HG03097 (cell line): ENCODE results near the gene PTRH1.
"Not testable (repeated sequence)": the region's sequence is repeated elsewhere in the genome, so short reads cannot be mapped to it uniquely, and the experiment has no call there.

ENCODE experiments used
- ATAC-seq: cut with Tn5 transposase; IDR thresholded peaks from one replicate; pipeline ENCODE4 v1.9.1; 2021; ENCODE audit not compliant: unreplicated experiment, low FRiP score

Gene PTRH1, protein sequence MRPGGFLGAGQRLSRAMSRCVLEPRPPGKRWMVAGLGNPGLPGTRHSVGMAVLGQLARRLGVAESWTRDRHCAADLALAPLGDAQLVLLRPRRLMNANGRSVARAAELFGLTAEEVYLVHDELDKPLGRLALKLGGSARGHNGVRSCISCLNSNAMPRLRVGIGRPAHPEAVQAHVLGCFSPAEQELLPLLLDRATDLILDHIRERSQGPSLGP

DNA sequence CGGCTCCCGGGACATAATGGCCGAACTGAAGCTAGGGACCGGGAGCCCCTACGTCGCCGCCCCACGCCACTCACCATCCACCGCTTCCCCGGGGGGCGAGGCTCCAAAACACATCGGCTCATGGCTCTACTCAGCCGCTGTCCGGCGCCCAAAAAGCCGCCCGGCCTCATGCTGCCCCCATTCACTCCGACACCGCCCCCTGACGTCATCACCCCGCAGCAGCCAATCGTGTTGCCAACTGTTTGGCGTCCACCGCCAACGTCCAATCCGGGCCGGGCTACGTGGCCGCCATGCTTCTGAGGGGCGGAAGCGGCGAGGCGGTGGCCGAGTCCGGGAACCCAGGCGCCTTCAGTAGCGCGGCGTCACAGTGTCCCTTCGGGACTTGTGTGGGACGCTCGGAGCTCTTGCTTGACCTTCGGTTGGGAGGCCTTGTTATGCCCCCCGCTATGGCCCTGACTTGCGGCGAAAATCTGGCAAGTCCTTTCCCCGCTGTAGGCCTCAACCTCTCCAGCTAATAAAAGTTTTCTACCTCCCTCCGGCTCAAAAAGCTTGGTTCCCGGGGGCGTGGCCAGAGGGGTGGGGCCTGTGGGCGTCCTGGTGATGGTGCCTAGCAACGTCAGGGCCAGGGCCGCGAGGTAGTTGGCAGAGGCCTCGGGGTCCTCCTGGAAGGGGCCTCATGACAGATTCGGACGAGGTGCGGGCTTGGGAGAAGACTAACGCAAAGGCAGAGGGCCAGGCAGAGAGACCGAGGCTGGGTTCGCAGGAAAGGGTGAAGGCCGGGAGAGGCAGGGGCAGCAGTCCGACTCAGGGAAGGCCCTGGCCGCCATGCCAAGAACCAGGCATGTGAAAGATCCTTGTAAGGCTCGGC lies at the start of gene PTRH1, which contains the start of gene TTC16:
Gene PTRH1 (minus strand): TSS at position 194 of the 868 bp plus-strand sequence. CDS start 24 bp downstream, at position 170.
Gene TTC16 (plus strand): TSS at position 610 of the 868 bp plus-strand sequence. CDS start 67 bp downstream, at position 677.
- peak; percentile 96 for ATAC-seq

DNA sequence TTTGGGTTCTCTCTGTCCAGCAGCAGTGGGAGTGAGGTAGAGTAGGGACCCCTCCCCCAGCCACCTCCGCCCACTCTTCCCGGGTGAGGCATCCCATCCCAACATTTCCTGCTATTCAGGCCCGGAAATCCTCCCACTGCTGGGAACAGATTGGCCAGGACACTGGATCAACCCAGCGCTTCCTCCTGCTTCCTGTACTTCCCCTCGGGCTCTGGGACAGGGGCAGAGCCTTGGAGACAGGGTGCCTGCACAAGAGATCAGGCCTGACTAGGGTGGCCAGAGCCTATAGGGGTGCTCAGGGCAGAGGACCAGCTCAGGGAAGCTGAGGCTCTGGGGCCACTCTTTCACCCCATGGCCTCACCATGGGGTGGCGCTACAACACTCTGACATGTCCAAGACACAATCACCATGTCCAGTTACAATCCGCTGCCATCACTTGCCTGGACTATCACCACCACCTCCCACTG lies 48.5 kb upstream of the PTRH1 start:
- ATAC-seq = no peak

DNA sequence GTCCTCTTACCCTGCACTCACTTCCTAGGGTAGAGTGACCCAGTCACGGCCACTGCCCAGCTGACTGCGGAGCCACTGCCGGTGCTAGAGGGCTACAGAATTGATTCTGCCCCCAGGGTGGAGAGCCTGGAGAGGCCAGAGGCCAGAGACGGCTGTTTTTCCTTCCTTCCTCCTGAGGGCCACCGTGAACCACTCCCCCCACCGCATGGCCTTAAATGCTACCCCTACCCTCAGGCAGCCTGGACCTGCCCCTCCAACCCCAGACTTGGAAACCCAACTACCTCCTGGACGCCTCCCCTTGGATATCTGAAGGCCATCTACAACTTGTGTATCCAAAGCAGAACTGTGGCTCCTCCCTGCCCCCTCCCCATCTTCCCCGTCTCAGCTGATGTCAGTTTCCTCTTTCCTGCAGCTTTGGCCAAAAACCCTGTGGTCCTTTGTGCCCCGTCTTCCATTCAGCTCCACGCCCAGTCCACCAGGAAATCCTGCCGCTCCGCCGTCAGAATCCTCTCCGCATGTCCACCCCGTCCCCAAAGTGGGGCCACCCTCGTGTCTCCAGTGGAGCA lies 46.7 kb upstream of the PTRH1 start:
- ATAC-seq = no peak

DNA sequence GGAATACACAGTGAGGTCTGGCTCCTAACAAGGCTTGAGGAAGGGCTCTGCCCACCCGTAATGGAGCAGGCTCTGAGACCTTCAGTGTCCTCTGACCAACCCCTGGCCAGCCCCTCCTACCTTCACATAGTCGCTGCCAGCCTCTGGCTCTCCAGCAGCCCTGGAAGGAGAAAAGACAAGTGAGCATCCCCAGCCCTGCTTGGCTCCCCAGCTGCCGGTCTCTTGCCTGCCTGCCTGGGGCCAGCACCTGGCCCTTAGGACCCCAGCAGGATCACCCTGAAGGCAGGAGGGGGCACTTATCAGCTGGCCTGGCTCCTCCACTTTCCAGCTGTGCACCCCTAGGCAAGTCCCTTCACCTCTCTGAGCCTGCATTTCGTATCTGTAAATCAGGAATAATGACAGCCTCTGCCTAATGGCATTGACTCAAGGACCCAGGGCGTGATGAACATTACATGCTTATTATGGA lies 46.1 kb upstream of the PTRH1 start:
- no peak for ATAC-seq

DNA sequence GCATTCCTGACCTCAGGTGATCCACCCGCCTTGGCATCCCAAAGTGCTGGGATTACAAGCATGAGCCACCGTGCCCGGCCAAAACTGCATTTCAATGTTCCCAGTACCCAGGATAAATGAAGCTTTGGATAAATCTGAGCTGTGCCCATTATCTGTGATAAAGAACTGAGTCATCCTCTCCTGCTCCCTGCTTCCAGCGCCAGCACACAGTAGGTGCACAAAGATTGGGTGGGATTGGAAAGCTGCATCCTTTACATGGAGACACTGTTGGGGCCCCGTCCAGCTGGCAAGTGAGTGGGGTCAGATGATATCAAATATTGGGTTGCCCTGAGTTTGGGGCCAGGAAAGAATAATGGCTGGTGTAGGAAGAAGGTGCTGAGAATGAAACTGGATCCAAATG lies 45.6 kb upstream of the PTRH1 start:
- no peak for ATAC-seq

DNA sequence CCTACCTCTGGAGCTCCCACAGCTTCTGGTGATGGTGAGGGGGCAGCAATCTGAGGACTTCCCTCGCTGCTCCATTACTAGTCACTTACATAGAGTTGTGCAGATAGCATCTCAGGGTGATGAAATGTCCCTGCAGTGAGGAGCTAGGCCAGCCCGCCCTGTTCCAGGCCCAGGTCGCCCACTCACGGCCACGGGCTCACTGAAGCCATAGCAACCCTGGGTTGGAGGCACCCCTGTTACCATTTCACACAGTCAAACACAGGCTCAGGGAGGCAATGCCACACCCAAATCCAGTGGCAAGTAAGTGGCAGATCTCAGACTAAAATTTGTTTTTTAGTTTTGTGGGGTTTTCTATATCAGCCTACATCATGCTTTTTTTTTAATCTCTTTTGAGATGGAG lies 43.4 kb upstream of the PTRH1 start:
- no peak for ATAC-seq

DNA sequence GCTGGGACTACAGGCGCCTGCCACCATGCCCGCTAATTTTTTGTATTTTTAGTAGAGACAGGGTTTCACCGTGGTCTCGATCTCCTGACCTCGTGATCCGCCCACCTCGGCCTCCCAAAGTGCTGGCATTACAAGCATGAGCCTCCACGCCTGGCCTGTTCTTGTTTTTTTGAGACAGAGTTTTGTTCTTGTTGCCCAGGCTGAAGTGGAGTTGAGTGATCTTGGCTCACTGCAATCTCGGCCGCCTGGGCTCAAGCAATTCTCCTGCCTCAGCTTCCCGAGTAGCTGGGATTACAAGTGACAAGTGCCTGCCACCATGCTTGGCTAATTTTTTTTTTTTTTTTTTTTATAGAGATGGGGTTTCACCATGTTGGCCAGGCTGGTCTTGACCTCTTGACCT lies 41.3 kb upstream of the PTRH1 start:
- not testable (repeated sequence) for ATAC-seq

DNA sequence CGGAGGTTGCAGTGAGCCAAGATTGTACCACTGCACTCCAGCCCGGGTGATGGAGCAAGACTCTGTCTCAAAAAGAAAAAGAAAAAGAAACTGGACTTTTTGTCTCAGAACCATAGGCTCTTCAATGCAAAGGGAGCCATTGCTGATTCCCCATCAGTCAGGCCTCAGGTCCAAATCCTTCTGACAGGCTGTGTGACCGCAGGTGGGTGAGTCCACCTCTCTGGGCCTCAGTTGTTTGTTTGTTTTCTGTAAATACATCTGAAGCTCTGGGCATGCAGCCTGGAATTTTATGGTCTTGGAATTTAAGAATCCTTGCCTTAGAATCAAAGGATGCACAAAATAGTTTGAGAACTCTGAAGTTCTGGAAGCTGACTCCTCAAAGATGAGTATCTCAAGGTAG lies 40.8 kb upstream of the PTRH1 start:
- no peak for ATAC-seq

DNA sequence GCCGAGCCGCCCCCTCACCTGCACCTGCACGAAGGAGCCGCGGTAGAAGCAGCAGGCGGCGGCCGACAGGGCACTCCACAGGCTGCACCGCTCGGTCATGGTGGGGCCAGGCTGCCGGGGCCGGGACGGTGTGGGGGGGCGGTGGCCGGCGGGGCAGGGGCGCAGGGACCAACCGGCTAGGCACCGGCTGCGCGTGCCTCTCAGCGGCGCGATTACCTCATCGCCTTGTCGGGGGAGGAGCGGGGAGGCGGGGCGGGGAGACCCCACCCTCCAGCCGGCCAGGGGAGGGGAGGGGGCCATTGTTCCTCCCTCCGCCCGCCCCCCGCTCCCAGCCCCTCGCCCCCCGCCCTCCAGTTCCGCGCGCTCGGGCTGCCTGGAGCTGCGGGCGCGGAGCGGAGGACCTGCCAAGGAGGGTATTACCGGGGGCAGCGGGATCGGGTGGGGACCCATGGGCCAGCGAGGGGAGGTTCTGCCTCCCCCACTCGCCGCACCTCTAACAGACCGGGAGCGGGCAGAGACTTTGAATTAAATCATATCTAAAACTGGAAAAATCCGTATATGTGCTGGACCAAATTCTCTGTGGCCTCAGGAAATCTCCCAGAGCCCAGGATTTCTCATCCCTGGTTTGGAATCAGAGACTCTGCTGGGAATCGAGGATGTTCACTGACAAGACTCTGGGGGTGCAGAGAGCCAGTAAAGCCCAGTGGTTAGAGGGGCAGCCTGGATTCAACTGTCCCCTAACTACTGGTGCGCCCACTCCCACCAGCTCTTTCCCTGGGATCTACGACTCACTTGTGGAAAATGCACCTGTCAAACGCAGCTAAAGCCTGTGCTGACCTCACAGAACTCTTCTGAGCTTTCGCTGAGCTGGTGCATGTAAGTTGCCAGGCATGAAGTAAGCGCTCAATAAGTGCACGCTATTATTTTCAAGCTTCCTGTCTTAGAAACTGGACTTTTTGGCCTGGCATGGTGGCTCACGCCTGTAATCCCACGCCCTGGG lies 39.9 kb upstream of the PTRH1 start:
- ATAC-seq = no peak

DNA sequence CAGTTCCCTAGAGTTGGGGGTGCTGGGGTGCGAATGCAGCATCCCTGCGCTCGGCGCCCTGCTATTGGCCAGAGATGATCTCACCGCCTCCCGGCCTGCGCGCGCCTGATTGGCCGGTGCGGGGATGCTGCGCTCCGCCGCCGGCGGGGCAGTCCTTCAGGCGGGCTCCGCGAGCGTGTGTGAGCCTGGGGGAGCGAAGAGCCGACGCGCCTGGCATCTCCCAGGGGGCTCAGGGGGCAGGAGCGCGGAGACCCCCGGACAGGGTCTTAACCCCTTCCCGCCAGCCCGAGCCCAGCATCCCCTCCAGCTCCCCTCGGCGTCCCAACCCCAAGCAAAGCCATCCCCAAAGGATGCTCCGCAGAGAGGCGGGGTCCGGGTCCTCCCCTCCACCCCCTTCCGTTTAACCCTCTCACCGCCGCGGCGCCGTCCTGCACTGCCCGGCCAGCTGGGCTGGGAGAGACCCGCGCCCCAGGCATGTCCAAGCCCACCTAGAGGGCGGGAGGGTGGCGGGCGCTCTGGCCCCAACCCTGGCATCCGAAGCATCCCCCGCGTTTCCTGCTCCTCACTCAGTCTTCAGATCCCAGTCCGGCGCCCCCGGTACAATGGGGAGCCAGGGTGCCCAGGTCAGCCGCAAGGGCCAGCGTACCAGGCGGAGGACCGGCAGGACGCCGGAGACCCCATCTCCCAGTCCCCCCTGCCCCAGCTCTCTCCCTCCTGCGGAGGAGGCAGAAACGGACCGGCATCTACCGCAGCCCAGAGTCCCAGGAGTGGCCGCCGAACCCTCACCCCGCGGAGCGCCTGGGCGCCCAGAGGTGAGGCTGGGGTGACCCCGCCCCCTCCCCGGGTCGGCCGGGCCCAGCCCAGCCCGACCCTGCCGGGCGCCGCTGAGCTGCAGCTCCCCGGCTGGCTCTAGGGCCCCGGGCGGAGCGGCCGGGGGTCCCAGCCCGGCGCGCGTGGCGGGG lies 38.9 kb upstream of the PTRH1 start:
- no peak for ATAC-seq

DNA sequence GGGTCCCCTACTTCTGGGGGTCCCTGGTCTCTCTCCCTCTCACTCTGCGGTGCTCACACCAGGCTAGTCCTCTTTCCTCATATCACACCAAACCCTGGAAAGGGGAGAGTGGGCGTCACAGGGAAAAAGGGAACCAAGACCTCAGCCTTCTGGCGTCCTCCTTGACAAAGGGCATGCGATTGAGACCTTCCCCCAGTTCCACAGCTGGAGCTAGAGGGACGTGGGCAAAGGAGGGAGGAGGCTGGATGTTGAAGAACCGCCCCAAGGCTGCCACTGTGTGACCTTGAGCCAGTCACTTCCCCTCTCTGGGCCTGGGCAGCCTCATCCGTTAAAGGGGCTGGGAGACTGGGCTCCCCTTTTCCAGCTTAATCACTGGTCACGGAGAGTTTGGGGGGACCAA lies 38.2 kb upstream of the PTRH1 start:
- ATAC-seq = no peak

DNA sequence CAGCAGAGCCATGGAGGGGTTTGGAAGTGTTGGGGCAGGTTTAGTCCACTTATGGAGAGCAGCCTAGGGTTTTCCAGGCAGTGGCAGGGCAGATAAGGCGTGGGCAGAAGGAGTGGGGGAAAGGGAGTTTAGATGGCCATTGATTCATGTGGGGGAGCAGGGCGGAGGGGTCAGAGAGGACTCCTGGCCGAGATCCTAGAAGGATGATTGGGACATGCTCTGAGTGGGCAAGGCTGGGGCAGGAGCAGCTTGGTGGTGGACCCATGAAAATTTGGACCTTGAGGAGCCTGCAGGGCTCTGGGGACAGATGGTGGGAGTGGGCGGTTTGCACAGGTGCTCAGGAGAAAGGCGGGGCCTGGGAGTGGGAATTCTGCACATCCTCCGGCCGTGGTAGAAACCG lies 37.7 kb upstream of the PTRH1 start:
- ATAC-seq = no peak

DNA sequence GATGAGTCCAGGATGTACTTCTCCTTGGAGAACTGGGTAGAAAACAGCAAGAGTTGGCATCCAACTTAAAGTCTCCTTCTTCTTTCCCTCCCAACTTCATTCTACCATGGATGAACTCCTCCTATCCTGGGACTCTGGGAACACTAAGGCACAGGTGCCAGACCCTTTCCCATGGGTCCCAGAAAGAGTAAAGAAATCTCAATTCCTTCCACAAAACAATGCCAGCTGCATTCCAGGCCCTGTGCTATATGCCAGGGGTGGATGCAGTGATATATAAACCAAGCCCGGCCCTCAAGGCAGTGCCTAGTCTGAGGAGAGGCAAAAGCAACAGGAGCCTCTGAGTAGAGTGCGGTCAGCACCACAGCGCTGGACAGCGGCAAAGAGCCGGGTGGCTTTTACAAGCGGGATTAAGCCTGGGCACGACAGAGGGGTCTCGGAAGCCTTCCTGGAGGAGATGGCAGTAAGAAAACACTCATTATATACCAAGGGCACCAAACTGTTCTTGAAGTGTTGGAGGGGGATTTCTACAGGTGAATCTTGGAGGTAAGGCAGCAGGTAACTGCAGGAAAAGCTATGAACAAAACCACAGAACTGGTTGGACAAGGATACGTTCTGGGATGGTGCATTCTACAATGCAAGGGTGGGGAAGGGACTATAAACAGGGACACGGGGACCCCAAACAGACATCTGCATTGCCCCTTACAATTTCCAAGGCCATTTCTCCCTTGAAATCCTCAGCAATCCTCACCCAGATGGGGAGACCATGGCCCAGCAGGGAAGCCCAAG lies 36.0 kb upstream of the PTRH1 start:
- ATAC-seq = no peak

DNA sequence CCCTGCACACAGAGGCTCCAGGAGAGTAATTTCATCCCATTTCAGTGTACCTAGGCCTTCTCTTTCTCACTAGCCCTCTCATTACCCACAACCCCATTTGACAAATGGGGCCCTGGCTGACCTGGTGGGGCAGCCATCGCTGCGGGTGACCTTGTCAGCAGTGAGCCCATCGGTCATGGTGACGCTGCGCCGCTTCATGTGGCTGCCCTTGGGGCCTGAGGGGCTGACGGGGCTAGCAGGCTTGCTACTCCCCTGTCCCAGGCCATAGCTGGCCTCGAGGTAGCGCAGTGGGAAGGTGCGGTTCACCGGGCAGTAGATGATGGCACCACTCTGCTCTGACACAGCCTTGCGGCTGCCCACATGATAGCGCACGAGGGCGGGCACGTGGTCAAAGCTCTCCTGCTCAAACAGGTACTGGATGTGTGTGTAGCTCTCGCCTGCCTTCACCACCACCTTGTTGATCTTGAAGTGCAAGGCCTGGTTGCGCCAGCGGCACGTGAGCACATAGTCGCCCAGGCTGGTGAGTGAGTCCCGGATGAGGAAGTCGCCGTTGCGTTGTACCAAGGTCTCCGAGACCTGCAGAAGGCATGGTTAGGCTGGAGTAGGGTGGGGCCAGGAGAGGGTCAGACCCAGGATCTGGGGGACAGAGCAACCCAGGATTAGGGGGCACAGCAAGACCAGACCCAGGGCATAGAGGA lies 33.8 kb upstream of the PTRH1 start:
- ATAC-seq = no peak

DNA sequence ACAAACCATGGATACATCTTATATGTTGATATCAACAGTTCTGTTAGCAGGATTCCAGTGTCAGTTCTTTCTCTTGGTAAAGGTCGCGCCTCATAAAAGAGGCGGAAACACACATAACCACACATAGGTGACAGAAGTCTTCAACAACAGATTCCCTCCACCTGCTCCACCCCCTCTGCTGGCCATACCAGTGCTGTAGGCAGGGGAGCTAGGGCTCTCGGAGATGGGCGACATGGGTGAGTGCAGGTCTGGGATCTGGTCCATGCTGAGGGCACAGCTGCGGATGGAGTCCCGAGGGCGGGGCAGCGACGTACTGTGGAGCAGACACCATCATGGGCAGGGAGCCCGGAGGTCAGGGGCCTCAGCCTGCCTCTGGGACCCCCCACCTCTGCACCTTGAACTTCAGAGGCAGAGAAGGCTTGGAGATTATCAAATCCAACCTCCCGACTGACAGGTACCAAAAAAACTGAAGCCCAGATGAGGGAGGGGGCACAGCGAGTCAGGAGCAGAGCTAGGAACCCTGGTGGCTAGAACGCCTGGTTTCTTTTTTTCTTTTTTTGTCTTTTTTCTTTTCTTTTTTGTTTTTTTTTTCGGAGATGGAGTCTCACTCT lies 31.6 kb upstream of the PTRH1 start:
- ATAC-seq = no peak

DNA sequence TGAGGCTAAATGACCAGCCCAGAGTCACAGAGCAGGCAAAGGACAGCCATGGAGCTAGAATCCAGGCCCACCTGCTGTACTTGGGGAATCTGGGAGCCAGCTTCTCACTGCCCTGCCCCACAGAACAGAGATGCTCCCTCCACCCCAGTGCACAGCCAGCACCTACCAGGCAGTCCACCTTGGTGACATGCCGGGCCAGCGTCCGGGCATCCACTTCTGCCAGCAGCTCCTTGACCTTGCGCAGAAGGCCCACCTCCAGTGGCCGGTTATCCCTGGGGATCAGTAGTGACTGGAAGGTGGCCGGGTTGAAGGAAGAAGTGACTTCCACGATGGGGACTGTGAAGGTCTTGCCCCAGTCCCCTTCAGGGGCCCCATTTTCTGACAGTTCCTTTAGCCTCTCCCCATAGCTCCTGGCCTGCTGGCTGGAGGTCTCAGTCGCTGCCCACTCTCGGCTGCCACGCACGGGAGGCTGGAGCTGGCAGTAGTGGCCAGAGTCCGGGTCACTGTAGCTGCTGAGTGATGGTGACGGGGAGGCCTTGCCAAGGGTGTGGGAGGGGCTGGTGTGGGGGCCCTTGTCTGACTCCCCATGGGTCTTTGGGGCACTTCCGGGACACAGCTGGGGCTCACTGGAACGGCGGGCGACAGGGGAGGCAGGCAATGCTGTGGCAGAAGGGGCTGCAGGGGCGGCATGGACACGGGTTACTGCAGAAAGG lies 29.1 kb upstream of the PTRH1 start:
- ATAC-seq = no peak
